Spleen (tissue), 11 donors: Measurements from ENCODE around the gene FAM3B. TPM values are rescaled to one million over a fixed set of nuclear protein-coding genes. Genes with fewer than 3 reads are reported as not detected.

ENCODE experiments used
- DNase-seq: peaks from one replicate; pipeline ENCODE4 v3.0.0-alpha.2; 2020
- H3K27ac ChIP-seq, 8 donors: fragments of 200-600 bp; sonication (generic) in 7 of 8; 1 replicate in 4 of 8; 2 replicates in 4 of 8; pipeline versions ENCODE4 v1.5.0 to v1.8.0; 2016 to 2021; ENCODE audit warnings: inconsistent platforms in 4 of 8, mild to moderate bottlenecking in 4 of 8, moderate library complexity in 1 of 8
- H3K27me3 ChIP-seq, 7 donors: fragments of 200-600 bp; sonication (generic) in 6 of 7; replicated peaks in 1 of 7; 1 replicate in 4 of 7; 2 replicates in 3 of 7; pipeline versions ENCODE4 v1.5.0 to v1.8.0; 2016 to 2021; ENCODE audit warnings: inconsistent platforms in 3 of 7, mild to moderate bottlenecking in 1 of 7
- H3K36me3 ChIP-seq, 6 donors: fragments of 200-600 bp; sonication (generic) in 5 of 6; 1 replicate in 4 of 6; 2 replicates in 2 of 6; pipeline versions ENCODE4 v1.5.0 to v1.8.0; 2016 to 2021; ENCODE audit warnings: inconsistent platforms in 2 of 6
- H3K4me1 ChIP-seq, 6 donors: fragments of 200-600 bp; sonication (generic) in 5 of 6; 1 replicate in 3 of 6; 2 replicates in 3 of 6; pipeline versions ENCODE4 v1.5.0 to v1.8.0; 2016 to 2021; ENCODE audit warnings: inconsistent platforms in 3 of 6
- H3K4me3 ChIP-seq, 8 donors: fragments of 200-600 bp; sonication (generic) in 7 of 8; 1 replicate in 4 of 8; 2 replicates in 4 of 8; pipeline versions ENCODE4 v1.5.0 to v1.8.0; 2016 to 2021; ENCODE audit warnings: inconsistent platforms in 4 of 8, mild to moderate bottlenecking in 4 of 8, moderate library complexity in 2 of 8
- H3K9me3 ChIP-seq, 8 donors: fragments of 200-600 bp; sonication (generic) in 7 of 8; 1 replicate in 4 of 8; 2 replicates in 4 of 8; pipeline versions ENCODE4 v1.5.0 to v1.8.0; 2016 to 2021; ENCODE audit warnings: inconsistent platforms in 4 of 8
- CTCF ChIP-seq, 11 experiments: fragments of 200-600 bp in 7 of 11; fragments of 450-650 bp in 4 of 11; sonication (generic) in 4 of 11; IDR thresholded peaks in 8 of 11; conservative IDR thresholded peaks in 3 of 11; 1 replicate in 7 of 11; 2 replicates in 4 of 11; pipeline versions ENCODE4 v1.4.0 to v1.8.0; 2016 to 2021; ENCODE audit warnings: antibody characterized with exemption in 11 of 11, inconsistent platforms in 4 of 11, mild to moderate bottlenecking in 1 of 11
- POLR2A ChIP-seq, 3 donors: fragments of 450-650 bp; IDR thresholded peaks; one replicate each; pipeline ENCODE4 v1.5.1; 2017; ENCODE audit warnings: antibody characterized with exemption in 3 of 3, mild to moderate bottlenecking in 1 of 3
- POLR2AphosphoS5 ChIP-seq, 3 donors: sonication (generic); formaldehyde crosslinking; IDR thresholded peaks; one replicate each; pipeline ENCODE4 v1.5.1; 2017; ENCODE audit warnings: antibody characterized with exemption in 3 of 3
- WGBS, 5 donors: extraction: QIAGEN DNeasy Blood & Tissue Kit in 3 of 5; methylation state at CpG; one replicate each; pipeline versions ENCODE4 v1.1.5 to v1.1.7; 2013 to 2018; 5-methylcytosine and 5-hydroxymethylcytosine counted together
- intact Hi-C: fragments of 100-400 bp; cut with DNase I; formaldehyde crosslinking; loops from one replicate; pipeline ENCODE4 v1.15.0; 2023; ENCODE audit warnings: low total_unique reads
- polyA plus RNA-seq, 3 donors: library from polyadenylated mRNA; stranded (reverse); fragments of 200-250 nt; gene quantifications; one replicate each; pipeline ENCODE4 v1.2.1, GENCODE V29; 2013
- total RNA-seq, 7 donors: library from RNA; depleted of rRNA in 3 of 7; stranded (reverse); fragments of >200 nt in 3 of 7; fragmentation: NEBNext Ultra II Directional in 4 of 7; extraction: Animal tissue kit (Norgen Biotek cat#: 25700) in 4 of 7; gene quantifications; one replicate each; pipeline versions ENCODE4 v1.1.0 to v1.2.1, GENCODE V29; 2016 to 2021
- donor health status: healthy with polysubstance abuse.
- donor health status: DM: no; HTN: no; CAD: no; lungs with moderate emphysema.
- donor health status: DM: no; HTN: no; CAD: no.
- donor health status: Bipolar disorder and iron deficiency.
- donor health status: healthy.
- donor health status: DM: no; HTN: no; CAD: no.
- donor health status: DM: yes; HTN: yes; CAD: no.

Gene FAM3B
- total and polyA plus RNA-seq, 10 donors = 0.77 to 1.9 (median 1.3) TPM; not detected in 3

GRCh38 chr21:41345934-41346685, 29.5 kb downstream of the FAM3B start:
- H3K9me3 ChIP-seq = peaks cover 0 to 12% (median 3%) of the 10 kb centered on the region in 8 donors
- H3K4me1 ChIP-seq = peaks cover 0 to 7% (median 0%) of the 10 kb centered on the region in 6 donors
- DNase-seq = no peak
- H3K4me3 ChIP-seq = no peak overlapping the region
- H3K36me3 ChIP-seq = no peaks in the 10 kb centered on the region
- peaks cover 0 to 9% (median 0%) of the 10 kb centered on the region in 7 donors for H3K27me3 ChIP-seq
- no peak overlapping the region for H3K27ac ChIP-seq
- TF ChIP-seq CTCF (IDR thresholded peaks at IDR 0.05 in 8 of 11, conservative IDR thresholded peaks at IDR 0.05 in 3 of 11) (no peak), POLR2AphosphoS5 (IDR thresholded peaks at IDR 0.05) (no peak), POLR2A (IDR thresholded peaks at IDR 0.05) (no peak)
- intact Hi-C loops = no loop called here
- 83 to 90% (median 86%) methylated on average over 13 of the region's 13 CpGs for WGBS, 5 donors

- TF ChIP-seq POLR2A (IDR thresholded peaks at IDR 0.05) (no peak), CTCF (IDR thresholded peaks at IDR 0.05 in 8 of 11, conservative IDR thresholded peaks at IDR 0.05 in 3 of 11) (no peak), POLR2AphosphoS5 (IDR thresholded peaks at IDR 0.05) (no peak)
- no peak for DNase-seq
- WGBS, 5 donors = 85 to 89% (median 88%) methylated on average over 8 of the region's 8 CpGs
- peaks cover 0 to 7% (median 0%) of the 10 kb centered on the region in 6 donors for H3K4me1 ChIP-seq
- peaks cover 0 to 11% (median 3%) of the 10 kb centered on the region in 8 donors for H3K9me3 ChIP-seq
- peak overlapping the region in 3 of 8 donors; percentile 67 to 80 (median 74) for H3K27ac ChIP-seq
- intact Hi-C loops = no loop called here
- peaks cover 0 to 9% (median 0%) of the 10 kb centered on the region in 7 donors for H3K27me3 ChIP-seq
- no peaks in the 10 kb centered on the region for H3K36me3 ChIP-seq
- H3K4me3 ChIP-seq = no peak overlapping the region
Measured at GRCh38 chr21:41346758-41347157, 30.2 kb downstream of the FAM3B start.

- WGBS, 5 donors = 70 to 82% (median 75%) methylated on average over 6 of the region's 6 CpGs
- no peak for DNase-seq
Measured at GRCh38 chr21:41348434-41348833, 31.8 kb downstream of the FAM3B start.

More at GRCh38 chr21:41348434-41348833, 31.8 kb downstream of the FAM3B start:
- Histone ChIP-seq H3K27ac (peak overlapping the region in 2 of 8 donors; percentile 74 to 80), H3K27me3 (peaks cover 0 to 9% (median 0%) of the 10 kb centered on the region in 7 donors), H3K9me3 (no peaks in the 10 kb centered on the region), H3K4me1 (peaks cover 0 to 7% (median 0%) of the 10 kb centered on the region in 6 donors), H3K4me3 (no peak overlapping the region), H3K36me3 (no peaks in the 10 kb centered on the region)
- intact Hi-C loops = no loop called here
- no peak for TF ChIP-seq POLR2A (IDR thresholded peaks at IDR 0.05)
- TF ChIP-seq POLR2AphosphoS5 (IDR thresholded peaks at IDR 0.05) = no peak
- no peak for TF ChIP-seq CTCF (IDR thresholded peaks at IDR 0.05 in 8 of 11, conservative IDR thresholded peaks at IDR 0.05 in 3 of 11)
